ENCODE measurements around the gene AMER2. TPM values are rescaled to one million over a fixed set of nuclear protein-coding genes. Genes with fewer than 3 reads are reported as not detected.

The AMER2 gene
- polyA plus RNA-seq: 32.9 and 33.2 TPM in 2 replicates
- polyA minus RNA-seq: 99.3 and 106 TPM in 2 replicates

- Histone ChIP-seq H3K36me3 (ENCODE audit: insufficient read depth, low read length) (peaks cover 9% of the 10 kb centered on the region), H4K20me1 (ENCODE audit: insufficient read depth) (no peaks in the 10 kb centered on the region), H3K4me2 (ENCODE audit: low read length) (peak within 1 kb of the TSS; percentile 70), H3K9ac (ENCODE audit: low read length) (peak within 1 kb of the TSS; percentile 96), H3K9me3 (ENCODE audit: low read length) (no peaks in the 10 kb centered on the region), H3K27ac (ENCODE audit: low read length) (peak within 1 kb of the TSS; percentile 98), H3F3A (ENCODE audit: insufficient read depth, low read length, poor library complexity, severe bottlenecking) (peaks cover 7% of the 10 kb centered on the region), H3K79me2 (replicated peaks; ENCODE audit: insufficient read depth, low read length) (peaks cover 45% of the 10 kb centered on the region), H3K4me3 (ENCODE audit: low read length) (peak within 1 kb of the TSS; percentile 72), H2AFZ (ENCODE audit: low read depth, low read length) (peak within 1 kb of the TSS; percentile 96), H3K27me3 (ENCODE audit: insufficient read depth, low read depth, low read length) (no peaks in the 10 kb centered on the region), H3K9me2 (ENCODE audit: insufficient read depth, low read length) (no peaks in the 10 kb centered on the region)
- TF ChIP-seq REST (IDR thresholded peaks at IDR 0.05; ENCODE audit: borderline replicate concordance): peak; percentile 69
- peak; percentile 53 for TF ChIP-seq RAD21 (conservative IDR thresholded peaks at IDR 0.05)
- TF ChIP-seq MXI1 (conservative IDR thresholded peaks at IDR 0.05; ENCODE audit: poor library complexity, severe bottlenecking): peak; percentile 54
- TF ChIP-seq EP300 (conservative IDR thresholded peaks at IDR 0.05; ENCODE audit: poor library complexity, severe bottlenecking): peak; percentile 75
- peak; percentile 91 for TF ChIP-seq POLR2AphosphoS5 (IDR thresholded peaks at IDR 0.05)
- TF ChIP-seq CTCF (IDR thresholded peaks at IDR 0.05; ENCODE audit: poor library complexity, severe bottlenecking): peak; percentile 48
- TF ChIP-seq EZH2 (IDR thresholded peaks at IDR 0.05; ENCODE audit: borderline replicate concordance, insufficient read depth, low read length, poor library complexity, severe bottlenecking): no peak
- peak; percentile 93 for TF ChIP-seq TAF1 (IDR thresholded peaks at IDR 0.05; ENCODE audit: low read depth)
- TF ChIP-seq SMC3 (conservative IDR thresholded peaks at IDR 0.05; ENCODE audit: poor library complexity): peak; percentile 33
Observed at GRCh38 chr13:25171517-25172302, at the start of gene AMER2. Gene AMER2 (minus strand): TSS chr13:25172288. CDS start chr13:25171619, 669 bp downstream.

GRCh38 chr13:25218019-25218418 is 45.9 kb upstream of the AMER2 start:
- H3K36me3 ChIP-seq (ENCODE audit: insufficient read depth, low read length): no peaks in the 10 kb centered on the region
- H3F3A ChIP-seq (ENCODE audit: insufficient read depth, low read length, poor library complexity, severe bottlenecking): no peaks in the 10 kb centered on the region
- H3K9ac ChIP-seq (ENCODE audit: low read length): peak overlapping the region; percentile 22
- no peaks in the 10 kb centered on the region for H3K79me2 ChIP-seq (replicated peaks; ENCODE audit: insufficient read depth, low read length)
- peak overlapping the region; percentile 52 for H3K4me3 ChIP-seq (ENCODE audit: low read length)
- no peaks in the 10 kb centered on the region for H3K9me3 ChIP-seq (ENCODE audit: low read length)
- peak overlapping the region; percentile 73 for H3K27ac ChIP-seq (ENCODE audit: low read length)
- H4K20me1 ChIP-seq (ENCODE audit: insufficient read depth): no peaks in the 10 kb centered on the region
- no peaks in the 10 kb centered on the region for H3K9me2 ChIP-seq (ENCODE audit: insufficient read depth, low read length)
- H2AFZ ChIP-seq (ENCODE audit: low read depth, low read length): no peak overlapping the region
- TF ChIP-seq RAD21 (conservative IDR thresholded peaks at IDR 0.05) (no peak), REST (IDR thresholded peaks at IDR 0.05; ENCODE audit: borderline replicate concordance) (no peak), CTCF (IDR thresholded peaks at IDR 0.05; ENCODE audit: poor library complexity, severe bottlenecking) (no peak), TAF1 (IDR thresholded peaks at IDR 0.05; ENCODE audit: low read depth) (no peak), EP300 (conservative IDR thresholded peaks at IDR 0.05; ENCODE audit: poor library complexity, severe bottlenecking) (no peak)
- H3K27me3 ChIP-seq (ENCODE audit: insufficient read depth, low read depth, low read length): no peaks in the 10 kb centered on the region
- peak overlapping the region; percentile 26 for H3K4me2 ChIP-seq (ENCODE audit: low read length)

Measured in neural cell (in vitro differentiated cells).